ENCODE data around the gene TOMM22. TPM values are rescaled to one million over a fixed set of nuclear protein-coding genes. Genes with fewer than 3 reads are reported as not detected.

The TOMM22 gene
- total and polyA plus RNA-seq, 2 donors (not counting 3 experiments of a cell fraction or from before 2014, with no cell fraction given): 62.3 to 98.8 TPM

DNA sequence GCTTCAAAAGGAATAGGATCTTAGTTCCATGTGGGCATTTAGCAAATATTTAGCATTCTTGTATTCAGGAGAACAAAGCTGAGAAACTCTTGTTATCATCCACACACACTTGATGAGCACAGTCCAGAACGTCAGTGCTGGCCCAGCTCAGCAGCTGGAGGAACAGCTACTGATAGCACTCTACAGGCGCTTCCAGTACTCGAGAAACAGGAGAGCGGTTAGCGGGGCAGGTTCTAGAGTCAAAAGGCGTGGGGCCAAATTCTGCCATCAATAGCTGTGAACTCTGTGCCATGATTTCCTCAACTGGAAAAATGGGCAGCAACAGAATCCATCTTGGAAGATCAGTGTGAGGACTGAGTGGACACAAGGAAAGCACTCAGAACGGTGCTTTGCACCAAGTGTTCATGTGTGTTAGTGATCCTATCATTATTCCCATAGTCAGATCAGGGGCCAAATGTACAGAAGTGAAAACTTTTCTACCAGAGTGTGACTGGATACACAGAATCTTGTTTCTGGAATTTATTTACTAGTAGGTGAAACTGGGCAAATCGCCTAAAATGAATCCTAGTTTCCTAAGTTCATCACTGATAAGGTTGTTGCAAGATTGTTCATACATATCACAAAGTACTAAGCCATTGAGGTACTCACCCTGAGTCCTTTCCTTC is 15.8 kb downstream of the TOMM22 start:
- H3K4me1 ChIP-seq (ENCODE audit: control insufficient read depth, extremely low read depth, insufficient read depth, low read length): peaks cover 65% of the 10 kb centered on the region
- intact Hi-C loops (cut with micrococcal nuclease) (no loop called here), dilution Hi-C loops (cut with MboI; ENCODE audit: extremely low pct_ligation_motif_present, low sequenced_read_pairs) (no loop called here)
- peak overlapping the region; percentile 77 for H3K4me2 ChIP-seq (ENCODE audit: insufficient read depth, low read length)
- peaks cover 64% of the 10 kb centered on the region for H3K79me2 ChIP-seq (ENCODE audit: control insufficient read depth, insufficient read depth, low read length)
- H3K4me3 ChIP-seq (replicated peaks in 1 of 3; ENCODE audit: insufficient read depth in 1 of 3, low read depth in 1 of 3, low read length in 3 of 3): peak overlapping the region; percentile 7 to 65 (median 17)
- no TSS peak for BruUV-seq (replicated peaks)
- no peak overlapping the region for H2AFZ ChIP-seq (ENCODE audit: low read depth, low read length)
- peak overlapping the region; percentile 75 for H3K27ac ChIP-seq (ENCODE audit: insufficient read depth, low read depth, low read length)
- H3K36me3 ChIP-seq (ENCODE audit: control insufficient read depth in 2 of 2, extremely low read depth in 1 of 2, insufficient read depth in 2 of 2, low read length in 2 of 2): peaks cover 3 to 7% of the 10 kb centered on the region in 2 experiments
- no peaks in the 10 kb centered on the region for H3K9me1 ChIP-seq (replicated peaks; ENCODE audit: control insufficient read depth, extremely low read depth, insufficient read depth, low read length)
- TF ChIP-seq MYC (IDR thresholded peaks at IDR 0.05; ENCODE audit: low read depth, low read length): no peak
- TF ChIP-seq JUN (IDR thresholded peaks at IDR 0.05; ENCODE audit: borderline replicate concordance, insufficient read depth, insufficient read length, low read depth): no peak
- TF ChIP-seq, protein P1, sequence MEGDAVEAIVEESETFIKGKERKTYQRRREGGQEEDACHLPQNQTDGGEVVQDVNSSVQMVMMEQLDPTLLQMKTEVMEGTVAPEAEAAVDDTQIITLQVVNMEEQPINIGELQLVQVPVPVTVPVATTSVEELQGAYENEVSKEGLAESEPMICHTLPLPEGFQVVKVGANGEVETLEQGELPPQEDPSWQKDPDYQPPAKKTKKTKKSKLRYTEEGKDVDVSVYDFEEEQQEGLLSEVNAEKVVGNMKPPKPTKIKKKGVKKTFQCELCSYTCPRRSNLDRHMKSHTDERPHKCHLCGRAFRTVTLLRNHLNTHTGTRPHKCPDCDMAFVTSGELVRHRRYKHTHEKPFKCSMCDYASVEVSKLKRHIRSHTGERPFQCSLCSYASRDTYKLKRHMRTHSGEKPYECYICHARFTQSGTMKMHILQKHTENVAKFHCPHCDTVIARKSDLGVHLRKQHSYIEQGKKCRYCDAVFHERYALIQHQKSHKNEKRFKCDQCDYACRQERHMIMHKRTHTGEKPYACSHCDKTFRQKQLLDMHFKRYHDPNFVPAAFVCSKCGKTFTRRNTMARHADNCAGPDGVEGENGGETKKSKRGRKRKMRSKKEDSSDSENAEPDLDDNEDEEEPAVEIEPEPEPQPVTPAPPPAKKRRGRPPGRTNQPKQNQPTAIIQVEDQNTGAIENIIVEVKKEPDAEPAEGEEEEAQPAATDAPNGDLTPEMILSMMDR (IDR thresholded peaks at IDR 0.05; ENCODE audit: extremely low read depth in 1 of 2, insufficient read depth in 1 of 2, low read depth in 1 of 2, low read length in 2 of 2): no peak
- TF ChIP-seq EZH2 (IDR thresholded peaks at IDR 0.05; ENCODE audit: borderline replicate concordance, low read depth, low read length, severe bottlenecking): no peak
- no peak for TF ChIP-seq POLR2AphosphoS5 (IDR thresholded peaks at IDR 0.05; ENCODE audit: insufficient read depth, low read depth, low read length)
- no peak for TF ChIP-seq GATA2 (IDR thresholded peaks at IDR 0.05; ENCODE audit: insufficient read depth, insufficient read length, low read depth, low read length)
- TF ChIP-seq, protein P2, sequence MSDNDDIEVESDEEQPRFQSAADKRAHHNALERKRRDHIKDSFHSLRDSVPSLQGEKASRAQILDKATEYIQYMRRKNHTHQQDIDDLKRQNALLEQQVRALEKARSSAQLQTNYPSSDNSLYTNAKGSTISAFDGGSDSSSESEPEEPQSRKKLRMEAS (IDR thresholded peaks at IDR 0.05; ENCODE audit: insufficient read depth, insufficient read length): no peak
- no peak for TF ChIP-seq POLR2A (IDR thresholded peaks at IDR 0.05; ENCODE audit: low read depth, low read length)
- no peak for TF ChIP-seq FOS (IDR thresholded peaks at IDR 0.05; ENCODE audit: borderline replicate concordance, insufficient read depth, low read length)
- peak overlapping the region; percentile 54 for H3K9ac ChIP-seq (replicated peaks; ENCODE audit: extremely low read depth, insufficient read depth, low read length)
- H4K20me1 ChIP-seq (replicated peaks; ENCODE audit: control insufficient read depth, extremely low read depth, insufficient read depth, low read length): peaks cover 2% of the 10 kb centered on the region
- no peaks in the 10 kb centered on the region for H3K27me3 ChIP-seq (ENCODE audit: control insufficient read depth in 2 of 2, insufficient read depth in 2 of 2, low read length in 2 of 2)
- peak; percentile 52 for DNase-seq (ENCODE audit: low read depth, low spot score)
- ChIA-PET CTCF (interaction anchor here (0.6 to 7.3 kb wide), 4 partner anchors 9 to 27 kb away, joined by 3 to 59 read pairs (median 13); partner anchors contain the start of genes GTPBP1 and TOMM22), POLR2A (no interaction called here)
- FAIRE-seq: peak; percentile 49
- no peaks in the 10 kb centered on the region for H3K9me3 ChIP-seq (replicated peaks; ENCODE audit: control insufficient read depth, insufficient read depth, low read length)

All from endothelial cell of umbilical vein (primary cell).